Measurements from ENCODE around the gene ADARB2. TPM values are rescaled to one million over a fixed set of nuclear protein-coding genes. Genes with fewer than 3 reads are reported as not detected.

The ADARB2 gene
- total RNA-seq, 4 donors from 2014 or later, result 0.80 to 4.9 (median 2.3) TPM

GRCh38 chr10:1300218-1300617, 437.1 kb downstream of the ADARB2 start:
- Histone ChIP-seq H3K27me3 (peaks cover 4% of the 10 kb centered on the region), H3K27ac (no peak overlapping the region), H3K4me1 (no peaks in the 10 kb centered on the region), H3K36me3 (no peaks in the 10 kb centered on the region), H3K9me3 (no peaks in the 10 kb centered on the region), H3K4me3 (no peak overlapping the region)
- TF ChIP-seq EP300 (IDR thresholded peaks at IDR 0.05; ENCODE audit: low read depth) (no peak), POLR2A (IDR thresholded peaks at IDR 0.05) (no peak), POLR2AphosphoS5 (IDR thresholded peaks at IDR 0.05) (no peak)
- TF ChIP-seq, protein P1, sequence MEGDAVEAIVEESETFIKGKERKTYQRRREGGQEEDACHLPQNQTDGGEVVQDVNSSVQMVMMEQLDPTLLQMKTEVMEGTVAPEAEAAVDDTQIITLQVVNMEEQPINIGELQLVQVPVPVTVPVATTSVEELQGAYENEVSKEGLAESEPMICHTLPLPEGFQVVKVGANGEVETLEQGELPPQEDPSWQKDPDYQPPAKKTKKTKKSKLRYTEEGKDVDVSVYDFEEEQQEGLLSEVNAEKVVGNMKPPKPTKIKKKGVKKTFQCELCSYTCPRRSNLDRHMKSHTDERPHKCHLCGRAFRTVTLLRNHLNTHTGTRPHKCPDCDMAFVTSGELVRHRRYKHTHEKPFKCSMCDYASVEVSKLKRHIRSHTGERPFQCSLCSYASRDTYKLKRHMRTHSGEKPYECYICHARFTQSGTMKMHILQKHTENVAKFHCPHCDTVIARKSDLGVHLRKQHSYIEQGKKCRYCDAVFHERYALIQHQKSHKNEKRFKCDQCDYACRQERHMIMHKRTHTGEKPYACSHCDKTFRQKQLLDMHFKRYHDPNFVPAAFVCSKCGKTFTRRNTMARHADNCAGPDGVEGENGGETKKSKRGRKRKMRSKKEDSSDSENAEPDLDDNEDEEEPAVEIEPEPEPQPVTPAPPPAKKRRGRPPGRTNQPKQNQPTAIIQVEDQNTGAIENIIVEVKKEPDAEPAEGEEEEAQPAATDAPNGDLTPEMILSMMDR (IDR thresholded peaks at IDR 0.05), result no peak
- in situ Hi-C loops (cut with MboI; ENCODE audit: low pct_ligation_motif_present in 1 of 4, low pct_unique_long_range_greater_than_20kb in 1 of 4, low sequenced_read_pairs in 3 of 4) (no loop called here), intact Hi-C loops (cut with DNase I; ENCODE audit: low total_unique reads) (no loop called here)
- no peak for DNase-seq
- 54 to 80% methylated on average over 4 to 6 of the region's 6 CpGs for WGBS, 2 donors (ENCODE audit: low coverage in 1 of 2)

GRCh38 chr10:1299041-1299726, 438.1 kb downstream of the ADARB2 start:
- TF ChIP-seq, protein P1 (IDR thresholded peaks at IDR 0.05), result no peak
- TF ChIP-seq EP300 (IDR thresholded peaks at IDR 0.05; ENCODE audit: low read depth) (no peak), POLR2A (IDR thresholded peaks at IDR 0.05) (no peak), POLR2AphosphoS5 (IDR thresholded peaks at IDR 0.05) (no peak)
- intact Hi-C loops (cut with DNase I; ENCODE audit: low total_unique reads) (no loop called here), in situ Hi-C loops (cut with MboI; ENCODE audit: low pct_ligation_motif_present in 1 of 4, low pct_unique_long_range_greater_than_20kb in 1 of 4, low sequenced_read_pairs in 3 of 4) (no loop called here)
- DNase-seq, result no peak
- Histone ChIP-seq H3K36me3 (no peaks in the 10 kb centered on the region), H3K27ac (no peak overlapping the region), H3K27me3 (peaks cover 4% of the 10 kb centered on the region), H3K4me3 (no peak overlapping the region), H3K4me1 (no peaks in the 10 kb centered on the region), H3K9me3 (no peaks in the 10 kb centered on the region)
- 55 to 73% methylated on average over 3 to 10 of the region's 12 CpGs for WGBS, 2 donors (ENCODE audit: low coverage in 1 of 2)

GRCh38 chr10:1297566-1298301, 439.6 kb downstream of the ADARB2 start:
- no peaks in the 10 kb centered on the region for H3K36me3 ChIP-seq
- no peak overlapping the region for H3K4me3 ChIP-seq
- TF ChIP-seq POLR2AphosphoS5 (IDR thresholded peaks at IDR 0.05), result no peak
- no peak for TF ChIP-seq EP300 (IDR thresholded peaks at IDR 0.05; ENCODE audit: low read depth)
- TF ChIP-seq POLR2A (IDR thresholded peaks at IDR 0.05), result no peak
- TF ChIP-seq, protein P1 (IDR thresholded peaks at IDR 0.05), result no peak
- no peak for DNase-seq
- WGBS, 2 donors (ENCODE audit: low coverage in 1 of 2), result 62 to 93% methylated on average over 3 to 14 of the region's 14 CpGs
- peaks cover 4% of the 10 kb centered on the region for H3K27me3 ChIP-seq
- in situ Hi-C loops (cut with MboI; ENCODE audit: low pct_ligation_motif_present in 1 of 4, low pct_unique_long_range_greater_than_20kb in 1 of 4, low sequenced_read_pairs in 3 of 4), result no loop called here
- H3K4me1 ChIP-seq, result no peaks in the 10 kb centered on the region
- H3K27ac ChIP-seq, result no peak overlapping the region
- intact Hi-C loops (cut with DNase I; ENCODE audit: low total_unique reads), result no loop called here
- no peaks in the 10 kb centered on the region for H3K9me3 ChIP-seq

GRCh38 chr10:1295756-1296480, 441.4 kb downstream of the ADARB2 start:
- in situ Hi-C loops (cut with MboI; ENCODE audit: low pct_ligation_motif_present in 1 of 4, low pct_unique_long_range_greater_than_20kb in 1 of 4, low sequenced_read_pairs in 3 of 4), result no loop called here

More at GRCh38 chr10:1295756-1296480, 441.4 kb downstream of the ADARB2 start:
- H3K4me3 ChIP-seq, result no peak overlapping the region
- H3K27ac ChIP-seq, result no peak overlapping the region
- DNase-seq, result no peak
- peaks cover 4% of the 10 kb centered on the region for H3K27me3 ChIP-seq
- WGBS, 2 donors (ENCODE audit: low coverage in 1 of 2), result 88 to 90% methylated on average over 2 to 7 of the region's 7 CpGs
- H3K4me1 ChIP-seq, result no peaks in the 10 kb centered on the region
- H3K9me3 ChIP-seq, result no peaks in the 10 kb centered on the region
- intact Hi-C loops (cut with DNase I; ENCODE audit: low total_unique reads), result no loop called here
- TF ChIP-seq EP300 (IDR thresholded peaks at IDR 0.05; ENCODE audit: low read depth) (no peak), POLR2AphosphoS5 (IDR thresholded peaks at IDR 0.05) (no peak), POLR2A (IDR thresholded peaks at IDR 0.05) (no peak)
- TF ChIP-seq, protein P1 (IDR thresholded peaks at IDR 0.05), result no peak
- no peaks in the 10 kb centered on the region for H3K36me3 ChIP-seq
